GM21528 (cell line): ENCODE measurements around the gene NUMBL.

Source experiments
- ATAC-seq: cut with Tn5 transposase; IDR thresholded peaks from one replicate; pipeline ENCODE4 v1.9.1; 2021; ENCODE audit warnings: mild to moderate bottlenecking, moderate library complexity; ENCODE audit not compliant: unreplicated experiment, low FRiP score

Gene NUMBL

GRCh38 chr19:40616178-40616577, 74.3 kb downstream of the NUMBL start:
- ATAC-seq: no peak
